ENCODE measurements around the gene FAM219B. TPM values are rescaled to one million over a fixed set of nuclear protein-coding genes. Genes with fewer than 3 reads are reported as not detected.
"Not testable (repeated sequence)": the region's sequence is repeated elsewhere in the genome, so short reads cannot be mapped to it uniquely, and the experiment has no call there.

Gene FAM219B
- total RNA-seq, 2 donors from 2014 or later = 91.2 to 117 TPM

DNA sequence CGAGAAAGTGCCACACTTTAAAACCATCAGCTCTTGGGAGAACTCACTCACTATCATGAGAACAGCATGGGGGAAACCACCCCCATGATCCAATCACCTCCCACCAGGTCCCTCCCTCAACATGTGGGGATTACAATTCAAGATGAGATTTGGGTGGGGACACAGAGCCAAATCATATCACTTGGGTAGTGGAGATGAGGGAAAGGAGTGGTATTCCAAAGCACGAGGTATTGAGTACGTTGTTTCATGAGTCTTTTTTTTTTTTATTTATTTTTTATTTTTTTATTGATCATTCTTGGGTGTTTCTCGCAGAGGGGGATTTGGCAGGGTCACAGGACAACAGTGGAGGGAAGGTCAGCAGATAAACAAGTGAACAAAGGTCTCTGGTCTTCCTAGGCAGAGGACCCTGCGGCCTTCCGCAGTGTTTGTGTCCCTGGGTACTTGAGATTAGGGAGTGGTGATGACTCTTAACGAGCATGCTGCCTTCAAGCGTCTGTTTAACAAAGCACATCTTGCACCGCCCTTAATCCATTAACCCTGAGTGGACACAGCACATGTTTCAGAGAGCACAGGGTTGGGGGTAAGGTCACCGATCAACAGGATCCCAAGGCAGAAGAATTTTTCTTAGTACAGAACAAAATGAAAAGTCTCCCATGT lies 19.0 kb downstream of the FAM219B start:
- intact Hi-C loops (cut with DNase I); DNase-seq; ATAC-seq: not testable (repeated sequence)

DNA sequence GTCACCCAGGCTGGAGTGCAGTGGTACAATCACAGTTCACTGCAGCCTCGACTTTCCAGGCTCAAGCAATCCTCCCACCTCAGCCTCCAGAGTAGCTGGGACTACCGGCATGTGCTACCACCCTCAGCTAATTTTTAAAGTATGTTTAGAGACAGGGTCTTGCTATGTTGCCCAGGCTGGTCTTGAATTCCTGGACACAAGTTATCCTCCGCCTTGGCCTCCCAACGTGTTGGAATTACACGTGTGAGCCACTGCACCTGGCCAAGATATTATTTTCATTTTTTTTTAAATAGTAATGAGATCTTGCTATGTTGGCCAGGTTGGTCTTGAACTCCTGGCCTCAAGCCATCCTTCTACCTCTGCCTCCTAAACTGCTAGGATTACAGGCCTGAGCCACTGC lies 21.2 kb downstream of the FAM219B start:
- intact Hi-C loops (cut with DNase I) = no loop called here
- DNase-seq = no peak
- no peak for ATAC-seq

DNA sequence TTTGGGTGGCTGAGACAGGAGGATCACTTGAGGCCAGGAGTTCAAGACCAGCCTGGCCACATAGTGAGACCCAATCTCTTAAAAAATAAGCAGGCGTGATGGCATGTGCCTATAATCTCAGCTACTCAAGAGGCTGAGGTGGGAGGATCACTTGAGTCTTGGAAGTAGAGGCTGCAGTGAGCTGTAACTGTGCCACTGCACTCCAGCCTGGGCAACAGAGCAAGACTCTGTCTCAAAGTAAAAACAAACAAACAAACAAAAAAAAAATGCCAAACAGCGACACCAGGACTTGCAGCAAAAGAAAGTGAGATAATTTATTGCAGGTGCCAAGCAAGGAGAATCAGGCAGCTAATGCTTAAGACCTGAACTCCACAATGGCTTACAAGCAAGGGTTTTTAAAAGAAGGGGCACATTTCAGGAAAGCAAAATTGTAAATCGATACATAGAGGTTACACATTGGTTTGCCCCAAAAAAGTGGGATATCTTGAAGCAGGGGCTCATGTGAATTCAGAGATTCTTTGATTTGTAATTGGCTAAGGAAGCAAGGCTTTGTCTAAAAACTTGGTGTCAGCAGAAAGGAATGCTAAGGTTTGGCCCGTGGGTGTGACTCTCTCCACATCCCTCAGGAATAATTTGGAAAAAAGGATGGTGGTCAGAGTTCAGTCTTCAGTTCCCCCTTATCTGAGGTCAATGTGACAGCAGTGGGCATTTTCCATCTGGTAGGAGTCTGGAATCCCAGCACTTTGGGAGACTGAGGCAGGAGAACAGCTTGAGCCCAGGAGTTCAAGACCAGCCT lies 22.0 kb downstream of the FAM219B start:
- ATAC-seq = no peak
- no peak for DNase-seq
- intact Hi-C loops (cut with DNase I) = no loop called here

DNA sequence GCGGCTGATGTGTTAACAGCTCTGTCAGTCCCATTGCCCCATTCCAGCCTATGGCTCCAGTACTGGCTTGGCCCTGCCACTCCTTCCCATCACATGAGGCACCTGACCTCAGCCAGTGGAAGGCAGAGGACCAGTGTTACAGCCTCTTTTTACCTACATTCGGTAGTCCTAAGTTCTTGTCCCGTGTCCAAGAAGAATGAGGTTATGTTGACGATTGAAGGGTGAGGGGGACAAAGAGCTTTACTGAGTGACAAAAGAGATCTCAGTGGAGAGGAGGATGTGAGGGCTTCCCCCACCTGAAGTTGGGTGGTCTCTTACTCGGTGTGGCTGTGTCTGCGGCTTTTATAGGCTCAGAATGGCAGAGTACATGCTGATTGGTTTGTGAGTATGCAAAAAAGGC lies 24.1 kb downstream of the FAM219B start:
- intact Hi-C loops (cut with DNase I) = no loop called here
- no peak for ATAC-seq
- no peak for DNase-seq

DNA sequence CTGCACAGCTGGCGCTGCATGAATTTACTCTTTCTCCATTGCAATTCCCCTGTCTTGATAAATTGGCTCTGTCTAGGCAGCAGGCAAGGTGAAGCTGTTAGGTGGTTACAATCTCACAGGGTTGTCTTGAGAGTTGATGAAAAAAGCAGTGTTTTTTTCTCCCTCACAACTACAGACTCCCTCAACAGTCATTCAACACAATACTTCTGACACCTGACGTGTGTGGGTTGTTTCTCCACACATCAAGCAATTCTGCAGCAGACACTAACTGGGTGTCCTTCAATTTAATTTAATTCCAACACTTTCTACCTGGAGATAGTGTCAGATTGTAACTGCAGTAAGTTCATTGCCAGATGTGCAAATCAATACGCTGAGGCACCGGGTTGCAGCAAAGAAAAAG lies 28.4 kb downstream of the FAM219B start:
- ATAC-seq = no peak
- intact Hi-C loops (cut with DNase I) = no loop called here
- DNase-seq = no peak

DNA sequence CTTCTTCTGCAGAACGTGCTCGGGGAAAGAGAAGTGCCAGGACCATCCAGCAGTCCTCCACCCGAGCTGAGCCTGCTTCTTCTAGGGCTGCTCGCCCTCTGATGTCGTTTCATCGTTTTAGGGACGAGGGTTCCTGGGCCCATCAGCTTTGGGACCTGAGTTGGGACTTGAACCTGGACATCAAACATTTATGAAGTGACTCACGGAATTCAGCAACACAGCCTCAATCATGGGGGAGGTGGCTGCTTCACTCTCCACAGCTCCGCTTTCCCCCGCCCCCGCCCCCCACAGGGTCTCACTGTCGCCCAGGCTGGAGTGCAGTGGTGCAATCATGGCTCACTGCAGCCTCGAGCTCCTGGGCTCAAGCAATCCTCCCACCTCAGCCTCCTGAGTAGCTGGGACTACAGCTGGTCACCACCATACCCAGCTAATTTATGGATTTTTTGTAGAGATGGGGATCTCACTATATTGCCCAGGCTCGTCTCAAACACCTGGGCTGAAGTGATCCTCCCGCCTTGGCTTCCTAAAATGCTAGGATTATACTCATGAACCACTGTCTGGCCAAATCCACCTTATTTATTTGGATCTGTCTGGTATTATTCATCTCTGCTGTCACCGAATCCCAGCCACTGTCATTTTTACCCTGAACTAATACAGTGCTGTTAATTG lies 32.8 kb downstream of the FAM219B start:
- DNase-seq = no peak
- ATAC-seq = peak; percentile 5 to 10
- intact Hi-C loops (cut with DNase I) = no loop called here

DNA sequence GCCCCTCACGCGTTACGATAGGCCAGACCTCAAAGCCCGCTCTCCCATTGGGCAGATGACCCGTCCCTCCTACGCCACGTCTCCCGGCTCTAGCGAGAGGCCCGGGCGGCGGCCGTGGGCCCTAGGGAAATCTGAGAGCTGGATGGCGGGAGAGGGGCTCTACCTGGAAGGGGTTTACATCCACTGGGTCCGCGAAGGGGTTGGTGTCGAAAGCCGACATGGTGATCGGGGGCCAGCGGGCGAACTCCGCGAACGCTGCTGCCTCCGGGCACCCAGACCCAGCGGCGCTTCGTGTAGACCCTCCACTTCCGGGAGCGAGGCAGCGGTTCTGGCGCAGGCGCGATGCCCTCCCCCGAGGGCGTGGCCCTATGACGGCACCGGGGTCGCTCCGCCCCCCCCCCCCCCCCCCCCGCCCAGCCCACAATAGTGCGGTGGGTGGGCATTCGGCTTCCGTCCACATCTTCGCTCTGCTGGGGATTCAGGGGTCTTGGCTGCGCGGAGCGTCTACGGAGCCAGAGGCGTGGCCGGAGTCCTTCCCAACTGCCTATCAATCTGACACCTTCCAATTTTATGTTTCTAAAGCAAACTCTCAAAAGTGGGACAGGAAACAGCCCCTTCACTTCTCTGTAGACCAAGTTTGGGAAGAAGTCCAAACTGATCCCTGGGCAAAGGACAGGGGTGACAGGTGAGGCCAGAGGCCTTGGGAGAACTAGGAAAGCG lies 33.5 kb downstream of the FAM219B start, which contains the start of gene SCAMP2:
SCAMP2 (minus strand) TSS at position 330 of the 720 bp plus-strand sequence; CDS start at position 220, 110 bp downstream.
- intact Hi-C loops (cut with DNase I) = no loop called here
- DNase-seq = peak; percentile 97
- peak; percentile 93 to 96 for ATAC-seq

DNA sequence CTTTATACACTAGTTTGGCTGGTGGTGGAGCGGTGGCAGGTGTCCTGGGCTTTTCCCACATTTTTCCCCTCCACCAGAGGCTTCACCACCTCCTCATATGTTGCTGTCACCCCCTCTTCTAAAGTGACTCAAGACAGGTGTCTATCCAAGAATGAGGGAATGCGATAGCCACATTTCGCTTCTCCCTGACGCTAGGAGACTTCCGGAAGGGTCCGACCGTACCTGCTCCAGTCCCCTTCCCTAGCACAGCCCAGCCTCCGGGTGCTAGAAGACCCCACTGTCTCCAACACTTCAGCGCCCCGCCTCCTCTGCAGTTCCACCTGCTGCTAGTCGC lies 34.0 kb downstream of the FAM219B start:
- DNase-seq (no peak), ATAC-seq (no peak)
- intact Hi-C loops (cut with DNase I) = no loop called here

DNA sequence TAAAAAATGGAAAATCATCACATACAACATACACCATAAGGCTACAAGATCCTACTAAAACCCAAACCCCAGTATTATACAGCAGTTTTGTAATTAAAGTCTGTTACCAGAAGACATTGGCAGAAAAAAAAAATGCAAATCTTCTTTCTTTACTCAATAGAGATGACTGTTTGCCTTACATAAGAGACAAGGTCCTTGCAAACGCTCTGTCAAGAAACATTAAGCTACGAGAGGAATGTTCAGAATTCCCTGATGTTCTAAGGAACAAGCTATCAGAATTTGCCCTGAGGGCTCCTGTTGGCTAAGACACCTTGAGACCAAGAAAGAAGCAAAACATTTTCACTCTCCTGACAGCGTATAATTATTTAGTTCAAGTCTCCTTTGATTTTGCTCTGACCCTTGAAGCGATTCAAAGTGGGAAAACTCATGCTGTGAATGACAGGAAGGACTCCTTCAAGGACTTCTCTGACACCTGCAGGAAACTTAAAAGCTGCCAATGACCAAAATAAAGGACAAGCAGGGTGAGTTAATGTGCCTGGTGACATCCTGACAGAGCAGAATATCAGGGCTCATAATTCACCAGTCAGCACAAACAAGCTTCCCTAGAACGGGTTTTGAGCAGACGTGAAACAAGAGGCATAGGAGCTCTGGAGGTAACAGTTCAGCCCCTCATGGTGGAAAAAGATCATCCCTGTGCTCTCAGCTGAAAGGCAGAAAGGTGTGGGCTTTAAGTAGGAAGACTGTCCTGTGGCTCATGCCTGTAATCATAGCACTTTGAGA lies 36.0 kb downstream of the FAM219B start:
- DNase-seq = no peak
- intact Hi-C loops (cut with DNase I) = no loop called here
- ATAC-seq = no peak

DNA sequence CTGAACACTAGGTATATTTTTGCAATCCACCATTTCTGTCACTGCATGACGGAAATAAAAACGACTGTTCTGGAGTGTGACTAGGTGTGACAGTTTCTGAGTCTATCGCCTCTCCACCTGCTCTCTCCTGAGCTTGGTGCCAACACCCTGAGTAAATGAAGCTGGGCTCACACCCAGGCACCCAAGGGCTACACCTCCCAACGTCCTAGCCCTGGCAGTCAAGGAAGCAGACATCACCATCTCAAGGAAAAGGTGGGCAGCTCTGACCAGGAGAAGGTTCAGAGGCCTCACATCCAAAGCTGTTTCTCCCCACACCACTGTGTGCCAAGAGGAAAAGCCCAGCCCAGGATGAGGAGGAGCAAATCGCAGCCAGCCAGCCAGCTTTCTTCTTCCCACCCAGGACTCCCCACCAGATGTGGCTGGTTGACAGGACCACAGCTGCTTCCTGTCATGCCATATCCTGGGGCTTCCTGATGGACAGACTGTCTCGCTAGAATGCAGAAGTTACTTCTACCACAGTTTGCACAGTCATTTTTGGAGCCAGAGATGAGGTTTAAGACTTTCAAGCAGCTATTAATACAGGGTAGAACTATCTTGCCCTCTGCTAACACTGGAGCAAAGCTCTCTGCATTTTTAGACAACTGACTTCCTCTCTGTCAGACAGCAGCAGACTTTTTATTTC lies 36.8 kb downstream of the FAM219B start:
- peak; percentile 50 to 52 for ATAC-seq
- intact Hi-C loops (cut with DNase I) = no loop called here

DNA sequence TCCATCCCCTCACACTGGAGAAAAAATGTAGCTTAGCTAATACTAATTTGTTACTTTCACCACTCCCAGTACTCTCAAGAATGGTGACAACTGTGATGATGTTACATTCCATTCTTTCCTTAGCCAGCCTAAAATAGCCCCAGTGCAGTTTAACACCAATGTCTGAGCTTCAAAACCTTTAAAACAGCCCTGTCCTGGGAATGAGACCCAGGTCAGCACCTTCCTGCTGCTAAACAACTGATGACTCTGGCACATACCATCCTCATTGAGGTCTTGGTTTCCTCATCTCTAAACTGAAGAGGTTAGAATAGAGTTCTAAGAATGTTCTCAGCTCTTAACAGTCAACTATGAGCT lies 37.3 kb downstream of the FAM219B start:
- ATAC-seq (peak in 1 of 2 donors; percentile 18), DNase-seq (no peak)
- intact Hi-C loops (cut with DNase I) = no loop called here

More for the DNA sequence above, 36.8 kb downstream of the FAM219B start:
- DNase-seq = peak; percentile 72

DNA sequence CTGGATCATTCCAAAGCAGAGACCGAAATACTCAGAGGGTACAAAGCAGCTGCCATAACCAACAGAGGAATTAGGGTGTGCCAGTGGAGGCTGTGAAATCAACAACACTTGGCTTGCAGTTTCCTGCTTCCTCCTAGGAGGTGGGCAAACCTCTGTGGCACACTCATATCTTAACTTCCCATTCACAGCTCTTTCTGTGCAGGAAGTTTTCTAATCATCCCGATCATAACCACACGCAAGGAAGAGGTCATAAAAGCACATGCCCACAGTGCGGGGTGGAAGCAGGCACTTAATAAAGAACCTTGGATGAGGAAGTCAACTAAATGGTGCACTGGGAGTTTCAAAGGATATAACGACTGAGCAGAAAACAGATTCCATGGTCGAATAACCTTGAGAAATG lies 38.6 kb downstream of the FAM219B start:
- intact Hi-C loops (cut with DNase I) = no loop called here
- ATAC-seq (peak in 1 of 2 donors; percentile 1), DNase-seq (no peak)

DNA sequence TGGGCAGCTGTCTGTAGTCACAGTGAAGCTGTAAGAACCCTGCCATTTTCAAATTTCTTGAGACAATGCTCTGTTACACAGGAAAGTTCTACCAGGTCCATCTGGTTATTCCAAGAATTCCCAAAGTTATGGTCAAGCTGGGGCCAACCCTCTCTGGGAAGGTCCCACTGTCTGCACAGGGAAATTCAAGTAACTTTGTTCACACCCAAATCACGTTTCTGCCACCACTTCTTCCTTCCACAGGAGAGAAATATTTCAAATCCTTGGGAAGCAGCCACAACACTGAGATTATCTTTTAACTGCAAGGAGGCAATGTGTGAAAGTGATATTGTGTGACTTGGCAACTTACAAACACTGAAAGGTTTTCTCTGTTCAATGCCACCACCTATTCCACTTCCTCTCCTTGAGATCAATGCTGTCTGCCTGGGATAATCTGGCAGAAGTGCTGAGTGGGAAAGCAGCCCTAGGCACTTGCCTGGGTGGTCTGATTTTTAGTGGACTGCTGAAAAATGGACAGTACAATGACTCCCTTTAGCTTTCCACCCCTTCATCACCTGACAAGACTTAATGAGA lies 39.1 kb downstream of the FAM219B start:
- ATAC-seq (no peak), DNase-seq (no peak)
- intact Hi-C loops (cut with DNase I) = no loop called here

DNA sequence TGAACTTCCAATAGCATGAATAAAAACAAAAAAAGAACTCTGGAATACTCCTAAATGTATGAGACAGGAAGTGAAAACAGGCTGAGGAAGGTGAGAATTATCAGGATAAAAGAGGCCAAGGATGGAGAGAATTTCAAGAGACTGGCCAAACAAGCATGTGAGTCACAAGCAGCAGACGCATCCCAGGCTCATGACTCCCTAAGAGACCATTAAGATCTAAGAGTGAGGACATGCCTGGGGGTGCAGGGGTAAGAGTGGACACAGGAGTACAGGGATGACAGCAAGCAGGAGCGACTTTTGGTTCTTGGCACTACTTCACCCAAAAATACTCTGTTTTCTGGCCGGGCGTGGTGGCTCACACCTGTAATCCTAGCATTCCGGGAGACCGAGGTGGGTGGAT lies 40.6 kb downstream of the FAM219B start:
- peak in 1 of 2 donors; percentile 19 for ATAC-seq
- intact Hi-C loops (cut with DNase I) = no loop called here
- DNase-seq = no peak

DNA sequence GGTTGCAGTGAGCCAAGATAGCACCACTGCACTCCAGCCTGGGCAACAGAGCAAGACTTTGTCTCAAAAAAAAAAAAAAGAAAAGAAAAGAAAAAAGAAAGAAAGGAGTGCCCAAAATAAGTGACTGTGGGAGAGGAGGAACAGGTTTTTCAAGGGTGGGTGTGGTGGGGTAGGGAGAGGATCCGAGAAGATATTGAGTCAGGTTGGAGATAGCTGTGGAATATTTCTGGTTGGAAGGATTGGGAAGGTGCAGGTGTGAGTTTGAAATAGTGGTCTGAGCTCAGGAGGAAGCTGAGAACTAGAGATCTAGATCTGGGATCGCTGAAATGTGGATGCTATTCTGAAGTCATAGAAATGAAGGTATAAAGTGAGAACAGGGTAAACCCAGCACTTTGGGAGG lies 41.3 kb downstream of the FAM219B start:
- DNase-seq (no peak), ATAC-seq (no peak)
- intact Hi-C loops (cut with DNase I) = no loop called here

DNA sequence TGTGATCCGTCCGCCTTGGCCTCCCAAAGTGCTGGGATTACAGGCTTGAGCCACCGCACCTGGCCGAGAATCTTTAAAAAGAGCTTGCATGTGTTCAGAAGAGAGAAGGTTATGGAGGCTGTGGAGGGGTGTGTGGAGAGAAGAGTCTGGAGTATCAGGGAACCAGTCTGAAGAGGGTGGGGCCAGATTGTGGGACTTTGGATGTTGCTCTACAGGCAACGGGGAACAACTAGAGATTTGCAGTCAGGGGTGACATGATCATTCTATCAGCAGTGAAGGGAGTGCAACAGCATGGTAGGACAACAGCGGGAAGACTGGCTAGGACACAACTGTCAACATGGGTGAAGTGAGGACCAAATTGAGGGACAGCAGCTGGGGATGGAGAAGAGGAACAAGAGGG lies 42.4 kb downstream of the FAM219B start:
- ATAC-seq (no peak), DNase-seq (no peak)
- intact Hi-C loops (cut with DNase I) = no loop called here

DNA sequence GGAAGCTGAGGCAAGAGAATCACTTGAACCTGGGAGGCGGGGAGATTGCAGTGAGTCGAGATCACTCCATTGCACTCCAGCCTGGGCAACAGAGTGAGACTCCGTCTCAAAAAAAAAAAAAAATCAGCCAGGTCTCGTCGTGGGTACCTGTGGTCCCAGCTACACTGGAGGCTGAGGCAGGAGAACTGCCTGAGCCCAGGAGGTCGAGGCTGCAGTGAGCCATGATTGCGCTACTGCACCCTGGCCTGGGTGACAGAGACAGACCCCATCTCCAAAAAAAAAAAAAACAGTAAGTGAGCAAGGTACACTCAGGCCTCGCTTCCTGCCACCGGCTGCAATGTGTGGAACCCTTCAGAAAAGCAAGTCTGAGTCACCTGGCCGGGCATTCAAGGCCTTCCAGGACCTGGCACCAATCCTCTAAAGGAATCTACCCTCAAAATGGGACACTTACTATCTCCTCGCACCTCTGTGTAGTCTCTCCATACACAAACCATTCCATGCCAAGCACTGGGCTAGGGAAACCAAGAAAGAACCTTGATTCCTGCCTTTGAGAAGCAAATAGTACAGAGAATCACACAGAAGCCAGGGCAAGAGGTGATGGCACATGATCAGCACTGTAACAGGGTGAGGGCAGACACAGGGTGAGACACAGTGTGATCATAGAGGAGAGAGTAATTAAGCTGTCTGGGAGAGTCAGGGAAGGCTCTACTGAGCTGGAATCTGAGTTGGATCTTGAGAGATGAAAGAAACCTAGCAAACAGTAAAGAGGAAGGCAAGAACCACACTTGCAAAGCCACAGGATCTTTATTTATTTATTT lies 43.2 kb downstream of the FAM219B start:
- ATAC-seq = peak in 1 of 2 donors; percentile 53
- intact Hi-C loops (cut with DNase I) = no loop called here
- no peak for DNase-seq
